HG03378 (cell line): Measurements from ENCODE around the gene CDH13.

Source experiments
- ATAC-seq: cut with Tn5 transposase; IDR thresholded peaks from one replicate; pipeline ENCODE4 v1.9.1; 2021; ENCODE audit warnings: mild to moderate bottlenecking, moderate library complexity; ENCODE audit not compliant: unreplicated experiment

The CDH13 gene

DNA sequence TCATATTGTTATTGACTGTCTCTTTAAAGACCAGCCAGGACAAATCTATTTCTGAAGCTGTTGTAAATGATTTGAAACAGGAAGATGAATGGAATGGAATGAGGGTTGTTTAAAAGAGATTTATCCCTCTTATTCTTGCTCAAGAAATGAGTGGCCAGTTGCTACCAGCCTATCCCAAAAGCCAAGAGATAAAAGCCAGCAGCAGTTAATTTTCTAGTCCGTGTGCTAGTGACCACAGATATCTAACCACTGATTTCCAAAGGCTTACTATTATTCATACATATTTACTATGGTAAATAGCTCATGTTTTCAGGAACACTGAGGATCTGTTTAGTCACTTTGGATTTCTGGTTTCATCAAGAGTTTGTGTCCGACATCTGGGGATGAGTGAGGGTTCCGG lies 105.7 kb downstream of the CDH13 start:
- ATAC-seq, result no peak

DNA sequence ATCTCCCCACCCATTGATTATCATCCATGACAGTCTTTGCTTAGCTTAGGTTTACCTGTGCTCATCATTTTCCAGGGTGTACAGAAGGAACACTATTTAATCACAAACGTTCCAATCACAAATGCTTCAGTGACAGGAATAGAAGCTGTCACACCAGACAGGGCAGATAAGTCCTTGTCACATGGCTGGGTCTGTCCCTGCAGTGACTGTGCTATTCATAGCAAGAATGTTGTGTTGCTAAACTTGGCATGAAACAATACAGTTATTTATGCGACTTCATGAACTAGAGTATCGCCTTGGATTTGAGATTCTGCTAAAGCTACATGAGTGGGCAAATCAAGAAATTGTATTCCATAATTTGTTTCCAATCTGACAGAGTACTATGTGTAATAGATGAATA lies 108.4 kb downstream of the CDH13 start:
- ATAC-seq, result no peak

DNA sequence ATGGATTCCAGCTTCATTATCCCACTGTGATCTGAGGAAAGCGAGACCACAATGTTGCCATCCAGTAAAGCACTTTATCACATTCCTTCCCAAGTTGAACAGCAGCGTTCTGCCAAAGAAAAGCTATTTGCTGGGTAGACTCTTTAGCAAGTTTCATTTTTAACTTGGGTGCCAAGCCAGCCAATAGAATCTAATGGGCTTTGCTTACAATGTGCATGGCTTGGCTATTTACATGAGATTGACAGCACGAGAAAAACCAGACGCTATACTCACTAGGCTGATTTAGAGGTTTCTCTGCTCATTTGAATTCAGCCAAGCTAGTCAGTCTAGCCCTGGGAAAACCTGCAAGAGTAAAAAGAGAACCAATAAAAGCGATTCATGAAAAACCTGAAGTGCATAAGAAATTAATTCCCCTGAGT lies 108.9 kb downstream of the CDH13 start:
- ATAC-seq, result no peak

DNA sequence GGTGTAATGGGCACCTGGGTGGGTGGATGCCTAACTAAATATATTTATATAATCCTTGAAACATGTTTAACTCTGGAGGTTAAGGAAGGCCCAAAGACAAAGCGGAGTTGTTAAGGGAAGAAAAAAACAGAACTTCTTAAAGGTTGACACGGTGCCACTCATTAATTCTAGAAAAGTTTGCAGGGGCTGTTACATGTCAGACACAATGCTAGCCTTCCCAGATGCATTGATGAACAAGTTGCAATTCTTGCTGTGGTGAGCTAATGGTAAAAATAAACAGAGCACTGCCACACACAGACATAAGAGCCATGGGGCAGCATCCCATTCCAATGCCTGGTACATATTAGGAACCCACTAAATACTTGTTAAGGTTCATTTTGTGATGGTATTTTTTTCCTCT lies 109.5 kb downstream of the CDH13 start:
- ATAC-seq, result no peak

DNA sequence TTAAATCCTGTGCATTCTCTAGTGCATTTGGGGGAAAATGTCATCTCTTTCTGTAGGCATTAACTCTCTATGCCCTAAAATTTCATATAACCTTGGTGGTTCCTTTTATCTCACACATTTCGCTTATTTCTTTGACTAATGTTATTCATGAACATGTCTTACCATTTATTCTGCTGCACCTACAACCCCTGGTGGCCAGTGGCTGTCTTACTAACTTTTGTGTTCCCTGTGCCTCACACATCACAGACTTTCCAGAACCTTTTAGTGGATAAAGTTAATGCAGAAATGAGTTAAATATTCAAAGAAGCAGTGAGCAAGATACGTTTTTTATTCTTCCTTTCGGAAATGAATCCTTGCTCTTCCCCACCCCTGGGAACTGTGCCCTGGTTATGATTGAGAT lies 111.9 kb downstream of the CDH13 start:
- ATAC-seq, result no peak

DNA sequence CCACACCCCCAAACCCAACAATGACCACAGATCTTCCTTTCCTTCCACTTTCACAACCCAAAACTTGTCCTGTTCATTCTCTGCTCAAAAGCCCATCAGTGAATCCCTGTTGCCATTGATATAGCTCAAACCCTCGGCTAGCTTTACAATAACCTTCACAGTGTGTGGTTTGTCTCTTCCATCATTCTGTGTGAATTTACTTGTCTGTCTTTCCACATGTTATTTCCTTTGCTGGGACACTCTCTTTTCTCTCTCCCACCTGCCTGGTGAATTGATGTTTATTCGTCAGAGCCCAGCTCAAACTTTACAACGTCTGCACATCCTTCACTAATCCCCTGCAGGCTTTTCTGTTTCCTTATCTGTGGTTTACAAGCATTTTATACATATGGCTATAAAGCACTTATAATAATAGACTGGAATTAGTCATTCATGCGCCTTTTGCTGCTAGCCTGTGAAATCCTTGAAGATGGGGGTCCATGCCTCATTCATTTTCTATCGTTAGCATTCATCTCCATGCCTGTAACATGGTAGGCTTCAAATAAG lies 114.4 kb downstream of the CDH13 start:
- ATAC-seq, result no peak

DNA sequence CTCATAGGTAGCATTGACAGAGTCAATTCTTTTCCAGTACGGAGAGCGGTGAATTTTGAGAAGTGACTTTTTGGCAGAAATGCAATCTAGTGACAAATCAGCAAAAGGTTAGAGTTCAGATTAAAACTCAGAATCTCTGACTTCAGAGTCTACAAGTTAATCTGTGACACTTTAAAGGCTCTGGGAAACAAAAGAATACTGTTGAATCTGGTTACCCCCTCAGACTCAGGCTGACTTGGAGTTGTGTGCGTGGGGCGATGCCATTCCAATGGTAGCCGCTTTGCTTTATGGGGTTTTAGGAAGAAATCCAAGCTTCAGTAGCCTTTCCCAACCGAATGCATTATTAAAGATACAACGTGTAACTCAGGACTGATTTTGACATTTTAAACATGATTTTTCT lies 118.2 kb downstream of the CDH13 start:
- no peak for ATAC-seq

DNA sequence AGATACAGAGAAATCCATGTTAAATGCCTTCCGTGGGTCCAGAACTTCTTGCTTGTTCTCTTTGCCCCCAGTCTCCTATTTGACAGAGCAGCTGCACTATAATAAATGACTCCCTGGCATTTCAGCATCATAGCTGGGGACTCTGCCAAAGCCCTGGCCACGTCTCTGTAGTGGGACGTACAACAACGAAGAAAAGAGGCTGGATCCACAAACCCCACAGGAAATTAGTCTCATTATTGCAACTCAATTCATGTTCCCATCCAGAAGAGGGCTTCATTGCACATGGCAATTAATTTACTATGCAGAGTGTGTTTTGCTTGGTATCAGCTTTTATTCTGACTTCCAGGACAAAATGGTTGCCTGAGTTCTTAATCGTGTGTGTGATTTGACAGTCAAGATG lies 121.3 kb downstream of the CDH13 start:
- no peak for ATAC-seq

DNA sequence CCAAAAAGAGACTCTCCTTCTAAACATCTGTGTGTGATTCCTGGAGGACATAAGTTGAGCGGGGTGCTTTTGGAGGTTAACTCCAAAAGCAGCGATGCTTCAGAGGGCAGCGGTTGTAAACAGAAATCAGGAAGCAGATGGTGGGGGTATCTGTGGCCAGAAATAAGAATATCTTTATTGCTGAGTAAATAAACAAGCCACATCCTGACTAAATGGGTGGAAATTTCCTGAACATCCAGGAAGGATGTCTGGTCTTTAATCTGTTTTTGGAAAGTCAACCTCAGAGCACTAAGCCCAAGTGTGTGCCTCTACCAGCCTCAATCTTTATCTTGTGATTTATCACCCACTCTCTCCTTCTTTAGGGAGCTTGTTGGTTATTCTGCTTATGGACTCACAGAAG lies 123.3 kb downstream of the CDH13 start:
- ATAC-seq, result no peak

DNA sequence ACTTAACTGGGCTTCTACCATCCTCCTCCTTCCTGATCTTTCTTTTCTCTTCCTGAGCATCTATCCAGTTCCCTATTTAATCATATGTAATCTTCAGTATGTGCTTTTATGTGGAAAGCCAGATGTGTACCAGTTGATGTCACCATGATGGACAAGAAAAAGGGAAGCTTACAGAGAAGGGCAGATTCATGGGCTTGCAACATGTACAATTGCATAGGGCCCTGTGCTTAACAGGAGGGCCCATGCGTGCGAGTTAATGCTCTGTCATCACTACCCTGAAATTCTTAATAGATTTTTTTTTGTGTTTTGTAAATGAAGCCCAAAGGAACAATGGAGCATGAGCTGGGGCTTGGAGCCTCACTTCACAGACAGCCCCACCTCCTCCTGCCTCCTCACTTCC lies 124.3 kb downstream of the CDH13 start:
- no peak for ATAC-seq

DNA sequence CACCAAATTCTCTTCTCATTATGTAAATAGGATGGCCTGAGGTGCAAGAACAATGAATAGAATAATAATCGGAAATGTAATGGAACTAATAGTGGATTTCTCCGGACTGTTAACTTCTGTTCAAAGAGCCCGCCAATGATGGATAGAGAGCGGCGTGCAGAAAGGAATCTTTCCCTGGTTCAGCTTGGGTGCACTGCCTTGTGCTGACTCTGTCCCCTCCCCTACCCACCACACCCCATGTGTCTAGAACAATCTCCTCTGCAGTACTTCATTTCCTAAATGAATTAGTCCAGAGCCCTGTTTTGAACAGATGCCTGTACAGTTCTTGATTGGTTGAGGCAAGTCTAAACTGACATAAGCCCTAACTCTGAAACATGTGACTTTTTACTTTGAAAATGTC lies 125.4 kb downstream of the CDH13 start:
- no peak for ATAC-seq

DNA sequence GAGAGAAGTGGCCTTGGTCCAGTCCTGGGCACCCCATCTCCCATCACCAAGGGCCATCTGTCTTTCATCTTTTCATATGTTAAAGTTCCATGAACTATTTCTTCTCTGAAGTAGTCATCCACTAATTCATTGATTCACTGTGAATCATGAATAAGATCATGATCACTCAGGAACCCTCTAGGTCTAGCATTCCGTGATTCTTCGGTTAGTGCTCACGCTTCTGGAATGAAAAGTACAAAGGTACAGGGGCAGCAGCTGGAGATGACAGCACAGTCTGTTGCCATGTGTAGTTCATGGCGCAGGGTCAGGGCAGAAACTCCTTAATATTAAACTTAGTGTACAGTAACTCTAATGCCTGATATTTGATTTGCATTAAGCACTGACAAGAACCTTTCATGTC lies 127.1 kb downstream of the CDH13 start:
- no peak for ATAC-seq

DNA sequence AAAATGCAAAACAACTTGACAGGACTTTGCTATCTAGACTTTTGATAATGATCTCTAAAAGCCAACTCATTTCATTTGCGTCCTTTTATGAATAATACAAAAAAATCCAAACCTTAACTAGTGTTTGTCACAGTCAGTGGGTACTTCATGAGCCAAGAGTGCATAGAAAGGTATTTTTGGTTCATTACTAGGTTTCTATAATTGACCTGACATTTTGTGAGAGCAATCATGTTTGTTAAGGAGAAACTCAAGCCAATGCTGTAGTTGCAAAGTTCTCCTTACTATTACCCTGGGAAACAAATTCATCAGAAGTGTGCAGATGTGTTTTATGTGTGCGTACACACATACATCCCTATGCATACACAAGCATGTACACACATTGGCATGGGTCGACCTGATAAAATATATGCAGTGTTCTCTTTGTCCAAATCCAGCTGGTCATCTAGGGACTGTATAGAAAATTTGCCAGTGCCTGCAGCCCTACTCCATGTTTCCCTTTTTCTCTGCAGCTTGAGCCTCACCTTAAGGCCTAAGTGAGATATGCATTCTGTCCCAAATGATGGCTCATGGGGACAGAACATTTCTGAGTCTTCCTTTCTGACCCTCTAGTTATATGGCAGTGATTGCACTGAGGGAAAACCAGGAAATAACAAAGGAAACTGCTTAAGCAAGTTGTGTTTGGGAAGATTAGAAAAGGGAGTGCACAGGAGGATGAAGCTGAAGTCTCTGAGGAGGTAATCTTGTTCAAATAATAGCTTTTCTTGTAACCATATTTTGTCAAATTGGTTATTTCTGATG lies 128.1 kb downstream of the CDH13 start:
- ATAC-seq, result no peak

DNA sequence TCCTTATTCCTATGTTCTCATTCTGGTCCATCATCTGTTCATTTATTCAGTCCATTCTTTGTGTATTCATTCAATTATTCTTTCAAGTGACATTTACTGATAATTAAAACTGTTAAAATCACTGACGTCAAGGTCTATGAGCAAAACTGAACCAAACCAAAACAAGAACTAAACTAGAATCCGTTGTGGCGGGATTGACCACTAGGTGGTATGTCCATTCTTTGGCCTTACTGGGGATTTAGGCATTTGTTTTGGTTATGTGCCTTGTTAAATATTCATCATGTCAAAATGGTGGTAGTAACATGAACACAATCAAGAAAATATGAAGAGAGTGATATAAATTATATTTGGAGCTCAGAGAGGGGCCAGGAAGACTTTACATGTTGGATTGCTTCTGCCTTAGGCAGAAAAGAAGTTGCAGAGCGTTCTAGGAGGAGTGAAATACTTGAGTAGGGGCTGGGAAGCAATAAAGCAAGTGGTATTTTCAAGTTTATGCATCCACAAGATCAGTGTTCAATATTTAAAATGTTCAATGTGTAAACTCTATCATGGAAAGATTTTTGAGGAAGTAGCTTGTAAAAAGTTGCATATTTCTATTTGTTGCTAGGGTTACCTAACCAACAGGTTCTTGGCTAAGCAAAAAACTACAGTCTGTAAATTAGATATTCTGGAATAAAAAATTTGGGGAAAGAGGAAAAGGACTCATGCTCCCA lies 129.0 kb downstream of the CDH13 start:
- ATAC-seq, result no peak

DNA sequence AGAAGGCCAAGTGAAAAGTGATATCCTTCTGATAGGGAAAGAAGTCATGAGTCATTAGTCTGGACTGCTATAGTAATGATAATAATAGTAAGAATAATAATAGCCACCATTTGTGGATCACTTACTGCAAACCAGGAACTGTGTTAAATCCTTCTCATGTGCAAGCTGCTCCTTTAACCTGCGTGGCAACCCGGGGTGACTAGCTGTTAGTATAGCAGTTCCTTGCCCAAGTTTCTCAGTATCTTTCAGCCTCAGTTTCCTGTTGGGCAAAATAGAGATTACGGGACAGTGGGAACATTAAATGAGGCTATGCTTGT lies 129.5 kb downstream of the CDH13 start:
- ATAC-seq, result no peak

DNA sequence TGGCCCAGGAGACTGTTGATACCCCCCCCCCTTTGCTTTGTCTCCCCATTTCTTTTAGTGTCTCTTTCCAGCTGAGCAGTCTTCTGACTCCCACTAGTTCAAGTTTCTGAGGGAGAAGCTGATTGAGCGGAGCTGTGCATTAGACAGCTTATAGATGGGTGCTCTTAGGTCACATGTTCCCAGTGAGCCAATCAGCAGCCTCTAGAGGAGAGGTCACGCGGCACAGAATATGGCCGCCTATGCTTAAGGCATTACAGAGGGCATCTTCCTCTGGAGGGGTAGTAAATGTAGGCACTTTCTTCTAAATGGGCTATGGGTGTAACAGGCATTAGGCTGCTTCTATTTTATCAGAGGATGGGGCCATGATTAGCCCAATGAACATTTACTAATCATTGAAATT lies 131.6 kb downstream of the CDH13 start:
- no peak for ATAC-seq

DNA sequence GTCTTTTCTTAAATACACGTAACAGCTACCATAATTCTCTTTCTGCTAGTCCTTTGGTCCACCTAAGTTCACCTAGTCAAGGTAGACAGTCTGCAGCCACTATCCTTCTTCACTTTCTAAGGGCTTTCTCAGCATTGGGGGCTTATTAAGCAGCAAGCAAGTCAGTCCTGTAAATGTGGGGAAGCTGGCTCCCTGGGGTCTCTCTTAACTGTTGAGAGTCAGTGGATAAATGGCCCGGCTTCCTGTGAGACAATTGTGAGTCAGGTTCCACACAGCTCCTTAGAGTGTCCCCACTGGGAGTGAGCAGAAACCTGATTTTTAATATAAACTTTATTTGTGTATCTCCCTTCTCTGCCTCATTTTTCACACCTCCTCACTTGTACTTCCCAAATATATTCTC lies 132.1 kb downstream of the CDH13 start:
- ATAC-seq, result no peak

DNA sequence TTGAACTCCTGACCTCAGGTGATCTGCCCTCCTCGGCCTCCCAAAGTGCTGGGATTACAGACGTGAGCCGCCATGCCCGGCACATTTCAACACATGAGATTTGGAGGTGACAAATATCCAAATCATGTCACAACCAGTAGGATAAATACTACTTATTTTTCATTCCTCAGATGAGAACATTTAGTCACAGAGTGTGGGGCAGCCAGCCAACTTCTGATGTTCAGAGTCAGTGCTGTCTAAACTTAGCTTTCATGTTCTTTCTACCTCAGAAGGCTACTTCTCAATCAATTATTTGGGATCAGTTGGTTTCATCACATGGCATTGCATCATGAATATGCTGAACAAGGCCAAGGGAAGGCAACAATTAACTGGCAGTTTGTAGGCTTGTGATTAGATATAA lies 134.5 kb downstream of the CDH13 start:
- ATAC-seq, result no peak

DNA sequence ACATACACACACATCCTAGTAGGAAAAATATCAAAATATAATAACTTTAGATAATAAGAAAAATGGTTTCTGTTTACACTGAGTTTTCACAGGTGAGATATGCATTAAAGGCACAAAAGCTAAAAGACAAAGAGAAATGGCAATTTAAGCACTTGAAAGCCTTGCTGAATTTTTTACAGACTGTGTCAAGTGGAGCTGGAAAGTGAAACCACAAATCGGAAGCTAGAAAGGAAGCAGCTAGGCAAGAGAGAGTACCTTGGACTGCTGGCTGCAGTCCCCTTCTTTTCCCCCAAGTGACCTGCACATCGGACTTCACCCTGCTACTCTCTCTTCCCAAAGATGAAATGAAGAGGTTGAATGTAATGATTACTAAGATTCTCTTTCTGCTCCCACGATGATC lies 135.1 kb downstream of the CDH13 start:
- ATAC-seq, result no peak

DNA sequence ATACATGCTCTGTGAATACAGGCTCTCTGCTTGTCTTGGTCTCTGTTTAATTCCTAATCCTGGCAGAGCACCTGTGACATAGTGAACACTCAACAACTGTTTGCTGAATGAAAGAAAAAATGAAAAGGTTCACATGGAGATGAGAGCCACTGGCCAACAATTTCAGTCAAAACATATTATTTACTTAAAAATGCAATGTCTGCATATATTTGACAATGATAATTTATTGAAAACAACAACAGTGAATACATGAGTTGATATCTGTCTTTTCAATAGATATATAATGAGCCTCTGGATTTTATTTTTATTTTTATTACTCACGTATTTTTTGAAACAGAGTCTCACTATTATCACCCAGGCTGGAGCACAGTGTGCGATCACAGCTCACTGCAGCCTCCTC lies 136.6 kb downstream of the CDH13 start:
- ATAC-seq, result no peak

DNA sequence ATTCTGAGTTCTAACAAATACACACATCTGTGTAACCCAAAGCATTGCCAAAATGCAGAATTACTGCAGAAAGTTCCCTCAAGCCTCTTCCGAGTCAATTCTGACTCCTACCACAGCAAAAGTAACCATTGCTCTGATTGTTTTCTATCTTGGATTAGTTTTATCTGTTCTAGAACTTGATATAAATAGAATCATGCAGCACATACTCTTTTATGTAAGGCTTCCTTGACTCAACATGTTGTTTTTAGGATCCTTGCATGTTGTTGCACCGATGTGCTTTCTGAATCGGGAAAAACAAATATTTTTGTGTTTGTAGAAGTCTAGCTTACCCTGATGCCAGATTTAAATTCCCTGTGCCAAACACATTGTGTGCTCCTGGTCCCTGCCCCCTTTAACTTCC lies 140.4 kb downstream of the CDH13 start:
- ATAC-seq, result no peak

DNA sequence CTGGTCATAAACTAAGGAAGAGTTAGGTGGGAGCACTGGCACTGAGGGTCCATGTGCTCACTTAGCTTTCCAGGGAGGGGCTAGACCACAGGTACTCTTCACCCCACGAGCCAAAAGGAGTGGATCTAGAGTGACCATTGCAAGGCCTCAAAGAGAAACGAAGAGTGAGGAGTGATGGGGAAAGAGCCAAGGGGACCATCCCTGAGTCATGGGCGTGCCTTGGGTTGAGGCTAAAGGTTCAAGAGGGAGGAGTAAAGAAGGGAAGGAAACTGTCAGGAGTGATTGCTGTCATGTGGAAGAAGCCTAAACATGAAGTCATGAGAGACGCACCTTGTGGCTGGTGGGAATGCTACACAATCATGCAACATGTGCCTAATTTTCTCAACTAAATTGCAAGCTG lies 141.0 kb downstream of the CDH13 start:
- ATAC-seq, result no peak

DNA sequence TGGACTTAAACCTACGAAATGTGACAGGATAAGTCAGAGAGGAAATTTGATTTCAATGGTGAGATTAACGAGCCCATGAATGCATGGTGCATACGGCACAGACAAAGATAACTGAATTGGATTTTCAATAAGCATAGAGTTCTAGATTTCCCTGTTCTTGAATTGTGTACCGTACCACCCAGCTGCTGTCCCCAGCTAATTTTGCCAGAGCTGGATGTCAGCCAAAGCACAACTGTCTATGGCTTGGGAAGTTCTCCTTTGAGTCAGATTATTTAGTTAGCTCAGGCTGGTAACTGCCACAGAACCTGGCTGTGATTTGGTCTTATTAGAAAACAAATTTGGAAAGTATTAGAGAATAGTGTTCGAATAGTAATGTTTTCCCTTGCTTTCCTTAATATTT lies 143.1 kb downstream of the CDH13 start:
- ATAC-seq, result no peak
